ENCODE measurements around the gene B4GALNT4.

DNA sequence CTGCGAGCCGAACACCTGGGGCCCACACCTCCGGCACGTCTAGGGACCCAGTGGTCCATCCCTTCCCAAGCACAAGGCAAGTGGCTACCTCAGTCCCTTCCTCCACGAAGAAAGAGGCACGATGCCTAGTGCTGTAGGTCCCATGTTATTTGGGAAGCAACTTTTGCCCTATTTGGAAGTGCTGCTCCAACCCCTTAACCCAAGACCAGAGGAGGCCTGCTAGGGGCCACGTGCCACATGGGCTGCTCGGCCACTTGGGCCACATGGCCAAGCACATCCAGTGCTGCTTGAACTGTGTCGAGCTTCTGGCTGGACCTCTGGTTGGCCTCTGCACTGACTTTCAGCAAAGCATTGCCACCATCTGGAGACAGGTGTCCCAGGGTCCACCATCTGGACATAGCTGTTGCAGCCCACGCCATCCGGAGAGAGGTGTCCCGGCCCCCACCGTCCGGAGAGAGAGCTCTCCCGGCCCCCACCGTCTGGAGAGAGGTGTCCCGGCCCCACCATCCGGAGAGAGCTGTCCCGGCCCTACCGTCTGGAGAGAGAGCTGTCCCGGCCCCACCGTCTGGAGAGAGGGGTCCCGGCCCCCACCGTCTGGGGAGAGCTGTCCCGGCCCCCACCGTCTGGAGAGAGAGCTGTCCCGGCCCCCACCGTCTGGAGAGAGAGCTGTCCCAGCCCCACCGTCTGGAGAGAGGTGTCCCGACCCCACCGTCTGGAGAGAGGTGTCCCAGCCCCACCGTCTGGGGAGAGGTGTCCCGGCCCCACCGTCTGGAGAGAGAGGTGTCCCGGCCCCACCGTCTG lies 6.5 kb upstream of the B4GALNT4 start:
- TF ChIP-seq, protein P1, sequence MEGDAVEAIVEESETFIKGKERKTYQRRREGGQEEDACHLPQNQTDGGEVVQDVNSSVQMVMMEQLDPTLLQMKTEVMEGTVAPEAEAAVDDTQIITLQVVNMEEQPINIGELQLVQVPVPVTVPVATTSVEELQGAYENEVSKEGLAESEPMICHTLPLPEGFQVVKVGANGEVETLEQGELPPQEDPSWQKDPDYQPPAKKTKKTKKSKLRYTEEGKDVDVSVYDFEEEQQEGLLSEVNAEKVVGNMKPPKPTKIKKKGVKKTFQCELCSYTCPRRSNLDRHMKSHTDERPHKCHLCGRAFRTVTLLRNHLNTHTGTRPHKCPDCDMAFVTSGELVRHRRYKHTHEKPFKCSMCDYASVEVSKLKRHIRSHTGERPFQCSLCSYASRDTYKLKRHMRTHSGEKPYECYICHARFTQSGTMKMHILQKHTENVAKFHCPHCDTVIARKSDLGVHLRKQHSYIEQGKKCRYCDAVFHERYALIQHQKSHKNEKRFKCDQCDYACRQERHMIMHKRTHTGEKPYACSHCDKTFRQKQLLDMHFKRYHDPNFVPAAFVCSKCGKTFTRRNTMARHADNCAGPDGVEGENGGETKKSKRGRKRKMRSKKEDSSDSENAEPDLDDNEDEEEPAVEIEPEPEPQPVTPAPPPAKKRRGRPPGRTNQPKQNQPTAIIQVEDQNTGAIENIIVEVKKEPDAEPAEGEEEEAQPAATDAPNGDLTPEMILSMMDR (IDR thresholded peaks at IDR 0.05), result no peak
- TF ChIP-seq POLR2AphosphoS5 (IDR thresholded peaks at IDR 0.05), result no peak

Measured in esophagus muscularis mucosa (tissue), 3 donors.